HEK293T (cell line): Measurements from ENCODE around the gene UNC119B.

Source experiments
- BHLHE40 ChIP-seq: fragments of 450-650 bp; IDR thresholded peaks from 2 replicates; pipeline ENCODE4 v1.6.1; 2016; ENCODE audit warnings: mild to moderate bottlenecking, moderate library complexity, borderline replicate concordance
- FOXA1 ChIP-seq: fragments of 450-650 bp; IDR thresholded peaks from 2 replicates; pipeline ENCODE4 v1.6.1; 2016; ENCODE audit warnings: mild to moderate bottlenecking
- FOXK2 ChIP-seq: fragments of 450-650 bp; IDR thresholded peaks from 2 replicates; pipeline ENCODE4 v1.6.1; 2016; ENCODE audit warnings: mild to moderate bottlenecking
- FOXM1 ChIP-seq: fragments of 450-650 bp; IDR thresholded peaks from 2 replicates; pipeline ENCODE4 v1.6.1; 2017; ENCODE audit warnings: mild to moderate bottlenecking, borderline replicate concordance
- HDGF ChIP-seq: fragments of 450-650 bp; IDR thresholded peaks from 2 replicates; pipeline ENCODE4 v1.6.1; 2017; ENCODE audit warnings: antibody characterized with exemption, borderline replicate concordance
- L3MBTL2 ChIP-seq: fragments of 450-650 bp; conservative IDR thresholded peaks from 2 replicates; pipeline ENCODE4 v1.6.1; 2016; ENCODE audit warnings: mild to moderate bottlenecking
- NFRKB ChIP-seq: fragments of 450-650 bp; IDR thresholded peaks from 2 replicates; pipeline ENCODE4 v1.6.1; 2016; ENCODE audit warnings: mild to moderate bottlenecking, moderate library complexity
- PKNOX1 ChIP-seq: fragments of 450-650 bp; IDR thresholded peaks from 2 replicates; pipeline ENCODE4 v1.6.1; 2016
- SP1 ChIP-seq: fragments of 450-650 bp; IDR thresholded peaks from 2 replicates; pipeline ENCODE4 v1.6.1; 2017
- SUZ12 ChIP-seq: fragments of 450-650 bp; IDR thresholded peaks from 2 replicates; pipeline ENCODE4 v1.6.1; 2016; ENCODE audit warnings: mild to moderate bottlenecking
- ZNF384 ChIP-seq: fragments of 450-650 bp; IDR thresholded peaks from 2 replicates; pipeline ENCODE4 v1.6.1; 2016

DNA sequence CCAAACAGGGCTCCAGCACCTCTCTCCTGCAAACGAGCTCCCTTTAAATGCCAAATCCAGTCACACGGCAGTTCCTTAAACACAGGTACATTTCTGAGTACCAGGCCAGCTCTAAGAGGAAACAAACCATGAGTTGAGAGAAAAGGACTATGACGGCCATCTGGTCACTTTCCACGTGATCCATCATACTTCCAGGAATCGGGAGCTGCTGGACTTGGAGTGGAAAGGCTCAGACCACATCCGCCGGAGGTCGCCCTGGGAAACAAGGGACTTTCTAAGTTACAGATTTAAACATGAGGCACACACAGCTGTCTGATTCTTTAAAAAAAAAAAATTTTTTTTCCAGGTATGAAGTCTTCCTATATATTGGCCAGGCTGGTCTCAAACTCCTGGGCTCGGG lies 54.6 kb downstream of the UNC119B start:
- TF ChIP-seq FOXM1, result no peak
- TF ChIP-seq FOXK2, result no peak
- TF ChIP-seq NFRKB, result no peak
- TF ChIP-seq BHLHE40, result no peak
- TF ChIP-seq SP1, result no peak
- no peak for TF ChIP-seq SUZ12
- no peak for TF ChIP-seq L3MBTL2
- TF ChIP-seq ZNF384, result no peak
- TF ChIP-seq PKNOX1, result no peak
- TF ChIP-seq FOXA1, result no peak
- no peak for TF ChIP-seq HDGF
